Stimulated activated naive CD8-positive, alpha-beta T cell treated with anti-CD3 and anti-CD28 coated beads, Interleukin-15, amount 100 ng/mL, for 72 hours (primary cell): ENCODE data around the gene WDR70.
"Not testable (repeated sequence)": the region's sequence is repeated elsewhere in the genome, so short reads cannot be mapped to it uniquely, and the experiment has no call there.

ENCODE experiments used
- ATAC-seq: fragments of 150-1000 bp; cut with Tn5 transposase; 2 replicates; pipeline ENCODE4 v1.10.0; 2021; ENCODE audit warnings: mild to moderate bottlenecking, moderate library complexity
- DNase-seq, 2 donors: peaks; one replicate each; pipeline ENCODE4 v3.0.0; 2021 to 2022
- H3K27ac Mint-ChIP-seq, 2 donors: one replicate each; pipeline ENCODE4 v1.8.0; 2022; ENCODE audit warnings: mild to moderate bottlenecking in 2 of 2, mixed read lengths in 2 of 2, moderate library complexity in 2 of 2
- H3K27me3 Mint-ChIP-seq: one replicate; pipeline ENCODE4 v1.8.0; 2022; ENCODE audit warnings: mixed read lengths
- H3K4me1 Mint-ChIP-seq: one replicate; pipeline ENCODE4 v1.8.0; 2022; ENCODE audit warnings: mild to moderate bottlenecking, mixed read lengths
- H3K4me3 Mint-ChIP-seq, 2 donors: one replicate each; pipeline ENCODE4 v1.8.0; 2022; ENCODE audit warnings: mild to moderate bottlenecking in 2 of 2, mixed read lengths in 2 of 2, moderate library complexity in 1 of 2
- H3K9me3 Mint-ChIP-seq, 2 donors: one replicate each; pipeline ENCODE4 v1.8.0; 2022; ENCODE audit warnings: mixed read lengths in 2 of 2

WDR70 gene

DNA sequence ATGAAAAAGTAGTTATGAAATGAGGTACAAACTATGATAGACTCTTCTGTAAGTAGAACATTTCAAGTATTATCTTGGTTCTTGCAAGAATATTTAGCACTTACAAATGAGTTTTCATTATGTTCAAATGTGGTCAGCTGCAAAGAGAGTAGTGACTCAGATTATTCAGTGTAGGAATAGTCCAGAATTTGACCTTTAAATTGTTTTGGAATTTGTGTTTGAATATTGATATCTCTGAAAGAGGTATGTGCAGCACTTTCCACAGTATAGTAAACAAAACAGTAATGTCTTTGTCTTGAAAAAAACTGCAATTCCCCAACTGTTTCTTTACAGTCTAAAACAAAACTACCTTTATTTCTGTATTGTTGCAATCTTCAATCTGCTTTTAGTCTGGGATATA lies 56.1 kb downstream of the WDR70 start:
- no peaks in the 10 kb centered on the region for H3K27me3 Mint-ChIP-seq
- DNase-seq = no peak
- peaks cover 18% of the 10 kb centered on the region for H3K4me1 Mint-ChIP-seq
- ATAC-seq = no peak
- H3K4me3 Mint-ChIP-seq = no peak overlapping the region
- no peak overlapping the region for H3K27ac Mint-ChIP-seq
- H3K9me3 Mint-ChIP-seq = no peaks in the 10 kb centered on the region

DNA sequence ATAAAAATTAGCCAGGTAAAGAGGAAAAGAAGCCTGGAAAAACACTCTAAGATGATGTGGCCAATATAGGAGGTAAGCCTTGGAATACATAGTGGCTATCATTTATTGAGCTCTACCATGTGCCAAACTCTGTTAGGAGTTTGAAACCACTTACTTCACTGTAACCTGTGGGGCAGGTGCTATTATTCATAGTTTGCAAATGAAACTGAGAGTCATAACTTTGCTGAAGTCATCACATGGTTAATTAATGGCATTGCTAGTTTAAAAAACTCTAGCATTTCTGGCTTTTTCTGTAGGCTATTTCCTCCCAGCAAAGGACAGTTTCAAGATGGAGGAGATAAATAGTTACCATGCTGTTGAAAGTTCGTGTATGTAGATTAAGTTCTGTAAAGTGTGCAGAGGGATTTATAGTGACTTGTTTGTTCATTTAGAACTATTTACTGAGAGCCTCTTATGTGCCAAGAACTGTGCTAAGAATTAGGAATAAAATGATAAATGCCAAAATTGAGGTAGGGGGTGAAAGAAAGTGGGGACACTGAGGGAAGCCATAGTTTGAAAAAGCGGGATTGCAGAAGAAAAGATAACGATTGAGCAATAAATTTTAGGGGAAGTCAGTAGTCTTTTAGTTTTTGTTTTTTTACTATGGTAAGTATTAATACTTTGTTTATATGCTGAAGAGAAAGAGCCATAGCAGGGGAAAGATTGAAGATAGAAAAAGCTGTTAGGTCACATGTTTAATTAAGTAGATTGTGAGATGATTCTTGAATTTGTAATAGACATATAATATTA lies 57.2 kb downstream of the WDR70 start:
- Mint-ChIP-seq H3K9me3 (no peaks in the 10 kb centered on the region), H3K27ac (peak overlapping the region in 1 of 2 donors; percentile 3), H3K4me1 (peaks cover 18% of the 10 kb centered on the region), H3K27me3 (no peaks in the 10 kb centered on the region), H3K4me3 (no peak overlapping the region)
- ATAC-seq (peak; percentile 62), DNase-seq (no peak)

GRCh38 chr5:37437711-37438110 lies 58.6 kb downstream of the WDR70 start:
- Mint-ChIP-seq H3K4me1 (peaks cover 18% of the 10 kb centered on the region), H3K27me3 (no peaks in the 10 kb centered on the region), H3K27ac (no peak overlapping the region), H3K9me3 (no peaks in the 10 kb centered on the region), H3K4me3 (no peak overlapping the region)
- no peak for ATAC-seq
- DNase-seq = no peak

GRCh38 chr5:37445783-37446182 lies 66.7 kb downstream of the WDR70 start:
- H3K27ac Mint-ChIP-seq, H3K27me3 Mint-ChIP-seq, H3K4me1 Mint-ChIP-seq, H3K9me3 Mint-ChIP-seq, DNase-seq, H3K4me3 Mint-ChIP-seq, ATAC-seq: not testable (repeated sequence)

DNA sequence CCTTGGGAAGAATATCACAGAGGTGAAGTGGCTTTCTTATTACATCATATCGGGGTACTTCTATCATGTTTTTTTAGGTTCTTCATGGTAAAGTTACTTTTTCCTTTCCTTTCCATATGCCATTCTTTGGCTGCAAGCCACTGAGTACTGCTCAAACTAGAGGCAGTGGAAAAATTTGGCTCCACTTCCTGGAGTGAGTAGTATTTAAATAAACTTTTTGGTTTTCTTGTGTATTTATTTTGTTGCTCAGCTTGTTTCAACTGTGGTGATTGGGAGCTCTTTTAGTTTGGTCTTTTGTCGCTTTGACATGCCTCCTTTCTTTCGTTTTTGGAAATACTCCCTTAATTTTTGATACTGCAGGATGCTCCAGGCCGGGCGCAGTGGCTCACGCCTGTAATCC lies 69.8 kb downstream of the WDR70 start:
- H3K27ac Mint-ChIP-seq = no peak overlapping the region
- no peak overlapping the region for H3K4me3 Mint-ChIP-seq
- no peak for DNase-seq
- ATAC-seq = no peak
- H3K27me3 Mint-ChIP-seq = no peaks in the 10 kb centered on the region
- H3K9me3 Mint-ChIP-seq = peaks cover 0 to 16% of the 10 kb centered on the region in 2 donors
- no peaks in the 10 kb centered on the region for H3K4me1 Mint-ChIP-seq

GRCh38 chr5:37451991-37452390 lies 72.9 kb downstream of the WDR70 start:
- not testable (repeated sequence) for H3K27ac Mint-ChIP-seq, H3K4me3 Mint-ChIP-seq, ATAC-seq, H3K27me3 Mint-ChIP-seq, H3K4me1 Mint-ChIP-seq, DNase-seq
- peaks cover 0 to 16% of the 10 kb centered on the region in 2 donors for H3K9me3 Mint-ChIP-seq

DNA sequence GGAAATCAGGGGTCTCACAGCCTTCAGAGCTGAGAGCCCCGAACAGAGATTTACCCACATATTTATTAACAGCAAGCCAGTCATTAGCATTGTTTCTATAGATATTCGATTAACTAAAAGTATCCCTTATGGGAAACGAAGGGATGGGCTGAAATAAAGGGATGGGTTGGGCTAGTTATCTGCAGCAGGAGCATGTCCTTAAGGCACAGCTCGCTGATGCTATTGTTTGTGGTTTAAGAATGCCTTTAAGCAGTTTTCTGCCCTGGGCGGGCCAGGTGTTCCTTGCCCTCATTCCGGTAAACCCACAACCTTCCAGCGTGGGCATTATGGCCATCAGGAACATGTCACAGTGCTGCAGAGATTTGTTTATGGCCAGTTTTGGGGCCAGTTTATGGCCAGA lies 74.1 kb downstream of the WDR70 start:
- not testable (repeated sequence) for H3K4me1 Mint-ChIP-seq, H3K4me3 Mint-ChIP-seq, H3K27ac Mint-ChIP-seq, H3K27me3 Mint-ChIP-seq, ATAC-seq, DNase-seq
- H3K9me3 Mint-ChIP-seq = peaks cover 0 to 16% of the 10 kb centered on the region in 2 donors

- not testable (repeated sequence) for H3K4me3 Mint-ChIP-seq, DNase-seq, H3K4me1 Mint-ChIP-seq, H3K27me3 Mint-ChIP-seq, H3K27ac Mint-ChIP-seq
- peaks cover 0 to 16% of the 10 kb centered on the region in 2 donors for H3K9me3 Mint-ChIP-seq
- ATAC-seq = peak; percentile 80
Observed at GRCh38 chr5:37454402-37455055, 75.4 kb downstream of the WDR70 start.

GRCh38 chr5:37463191-37464051 lies 84.3 kb downstream of the WDR70 start:
- H3K27ac Mint-ChIP-seq, ATAC-seq: not testable (repeated sequence)

DNA sequence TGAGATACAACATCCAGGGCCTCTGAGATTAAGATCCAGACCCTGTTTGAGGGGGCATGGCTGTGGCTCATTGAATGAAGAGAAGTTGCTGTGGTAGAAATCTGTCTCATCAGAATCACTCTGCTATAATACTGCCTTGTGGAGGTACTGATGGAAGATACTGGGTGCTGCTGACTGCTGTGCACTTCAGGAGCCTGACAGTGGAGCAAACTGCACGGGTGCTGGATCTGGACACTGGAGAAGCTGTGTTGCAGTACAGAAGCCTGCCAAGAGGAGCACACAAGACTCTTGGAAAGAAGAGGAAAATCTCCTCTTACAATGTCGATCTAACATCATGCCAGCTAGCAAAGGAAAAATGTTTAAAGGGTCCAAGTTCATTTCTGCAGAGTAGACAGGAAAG lies 85.5 kb downstream of the WDR70 start:
- not testable (repeated sequence) for H3K4me3 Mint-ChIP-seq, H3K27ac Mint-ChIP-seq, DNase-seq, H3K4me1 Mint-ChIP-seq, H3K27me3 Mint-ChIP-seq, ATAC-seq, H3K9me3 Mint-ChIP-seq

More at GRCh38 chr5:37463191-37464051, 84.3 kb downstream of the WDR70 start:
- H3K4me3 Mint-ChIP-seq, H3K27me3 Mint-ChIP-seq, DNase-seq, H3K9me3 Mint-ChIP-seq, H3K4me1 Mint-ChIP-seq: not testable (repeated sequence)

DNA sequence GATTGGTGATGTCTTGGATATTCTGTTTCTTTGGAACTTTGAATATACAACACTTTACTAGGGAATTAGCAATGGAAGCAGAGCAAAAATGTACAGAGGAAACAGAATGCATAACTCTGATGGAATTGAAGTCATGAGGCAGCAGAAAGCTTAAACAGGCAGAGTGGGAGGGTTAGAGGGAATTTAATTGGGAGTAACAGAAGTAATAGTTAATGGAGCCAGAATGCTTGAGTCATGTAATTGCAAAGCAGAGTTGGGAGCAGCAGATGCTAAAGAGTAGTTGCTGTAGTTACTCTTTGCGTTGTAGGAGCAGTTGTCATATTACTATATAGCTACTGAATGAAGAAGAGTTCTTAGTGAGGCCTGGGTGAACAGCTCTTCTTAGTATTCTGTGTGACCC lies 90.3 kb downstream of the WDR70 start:
- H3K27me3 Mint-ChIP-seq, H3K4me3 Mint-ChIP-seq, H3K27ac Mint-ChIP-seq: not testable (repeated sequence)

GRCh38 chr5:37471666-37472197 lies 92.6 kb downstream of the WDR70 start:
- ATAC-seq (no peak), DNase-seq (no peak)
- Mint-ChIP-seq H3K9me3 (no peaks in the 10 kb centered on the region), H3K27me3 (no peaks in the 10 kb centered on the region), H3K27ac (no peak overlapping the region), H3K4me3 (no peak overlapping the region), H3K4me1 (no peaks in the 10 kb centered on the region)

More for the DNA sequence above, 90.3 kb downstream of the WDR70 start:
- not testable (repeated sequence) for DNase-seq, H3K4me1 Mint-ChIP-seq, H3K9me3 Mint-ChIP-seq, ATAC-seq

DNA sequence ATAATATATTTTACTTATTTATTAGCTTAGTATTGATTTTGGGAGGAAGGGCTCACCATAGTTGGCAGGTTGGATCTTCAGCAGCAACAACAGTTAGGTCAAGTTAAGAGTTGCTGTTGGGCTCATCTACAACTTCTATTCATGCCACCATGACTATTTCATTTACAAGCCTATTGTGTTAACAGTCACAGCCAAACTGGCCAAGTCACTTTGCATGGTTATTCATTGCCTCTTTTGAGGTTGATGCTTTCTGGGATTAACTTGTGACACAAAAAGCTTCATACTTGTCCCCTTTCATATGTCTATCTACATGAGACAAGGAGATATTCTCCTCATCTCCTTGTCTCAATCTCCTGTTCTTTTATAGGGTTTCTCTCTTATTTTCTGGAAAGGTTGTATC lies 98.3 kb downstream of the WDR70 start:
- no peaks in the 10 kb centered on the region for H3K27me3 Mint-ChIP-seq
- ATAC-seq (no peak), DNase-seq (no peak)
- H3K4me3 Mint-ChIP-seq = no peak overlapping the region
- H3K27ac Mint-ChIP-seq = no peak overlapping the region
- H3K9me3 Mint-ChIP-seq = peaks cover 22 to 31% of the 10 kb centered on the region in 2 donors
- H3K4me1 Mint-ChIP-seq = no peaks in the 10 kb centered on the region

GRCh38 chr5:37478121-37478894 lies 99.2 kb downstream of the WDR70 start:
- H3K4me1 Mint-ChIP-seq = no peaks in the 10 kb centered on the region
- peaks cover 22 to 32% of the 10 kb centered on the region in 2 donors for H3K9me3 Mint-ChIP-seq

GRCh38 chr5:37481395-37481794 lies 102.3 kb downstream of the WDR70 start:
- H3K4me3 Mint-ChIP-seq, ATAC-seq, H3K27me3 Mint-ChIP-seq, H3K4me1 Mint-ChIP-seq, H3K27ac Mint-ChIP-seq, DNase-seq: not testable (repeated sequence)
- peaks cover 22 to 32% of the 10 kb centered on the region in 2 donors for H3K9me3 Mint-ChIP-seq

More at GRCh38 chr5:37478121-37478894, 99.2 kb downstream of the WDR70 start:
- Mint-ChIP-seq H3K27ac (no peak overlapping the region), H3K4me3 (no peak overlapping the region), H3K27me3 (no peaks in the 10 kb centered on the region)
- ATAC-seq (no peak), DNase-seq (no peak)
